Measurements from ENCODE around the gene CEACAM19.

- TF ChIP-seq ZFP30 (CRISPR knock-in tag; IDR thresholded peaks at IDR 0.05) (no peak), ZFP3 (CRISPR knock-in tag; IDR thresholded peaks at IDR 0.05) (no peak), CREB5 (CRISPR knock-in tag; IDR thresholded peaks at IDR 0.05; ENCODE audit: low read depth) (no peak), RARB (CRISPR knock-in tag; IDR thresholded peaks at IDR 0.05) (no peak), ZNF565 (CRISPR knock-in tag; conservative IDR thresholded peaks at IDR 0.05; ENCODE audit: low read depth) (no peak), ZC3H10 (CRISPR knock-in tag; IDR thresholded peaks at IDR 0.05) (no peak), ZNF70 (CRISPR knock-in tag; IDR thresholded peaks at IDR 0.05) (no peak), CSDC2 (CRISPR knock-in tag; IDR thresholded peaks at IDR 0.05) (no peak), GLIS3 (CRISPR knock-in tag; IDR thresholded peaks at IDR 0.05) (no peak), POU6F1 (CRISPR knock-in tag; IDR thresholded peaks at IDR 0.05; ENCODE audit: borderline replicate concordance, low read depth) (no peak)
Observed at GRCh38 chr19:44722131-44723121, 51.1 kb downstream of the CEACAM19 start.
